Colonic mucosa (tissue), 4 donors: Measurements from ENCODE around the gene IQSEC1. TPM values are rescaled to one million over a fixed set of nuclear protein-coding genes. Genes with fewer than 3 reads are reported as not detected.

ENCODE experiments used
- DNase-seq: peaks from one replicate; pipeline ENCODE4 v3.0.0-alpha.2; 2020
- H3K27ac ChIP-seq: fragments of 200-600 bp; one replicate; pipeline ENCODE4 v1.8.0; 2021
- H3K27me3 ChIP-seq: fragments of 200-600 bp; one replicate; pipeline ENCODE4 v1.8.0; 2021
- H3K36me3 ChIP-seq: fragments of 200-600 bp; one replicate; pipeline ENCODE4 v1.8.0; 2021
- H3K4me1 ChIP-seq: fragments of 200-600 bp; one replicate; pipeline ENCODE4 v1.8.0; 2021; ENCODE audit warnings: mild to moderate bottlenecking
- H3K4me3 ChIP-seq: fragments of 200-600 bp; one replicate; pipeline ENCODE4 v1.8.0; 2021
- H3K9ac ChIP-seq, 2 donors: one replicate each; pipeline ENCODE4 v1.7.0; 2013; ENCODE audit warnings: control low read depth in 2 of 2, low read depth in 2 of 2, low read length in 2 of 2
- H3K9me3 ChIP-seq: fragments of 200-600 bp; one replicate; pipeline ENCODE4 v1.8.0; 2021
- CTCF ChIP-seq: fragments of 200-600 bp; IDR thresholded peaks from one replicate; pipeline ENCODE4 v1.8.0; 2022; ENCODE audit warnings: antibody characterized with exemption, mild to moderate bottlenecking
- intact Hi-C: fragments of 100-400 bp; cut with DNase I; formaldehyde crosslinking; loops from one replicate; pipeline ENCODE4 v1.14.1; 2022
- total RNA-seq, 2 donors: library from RNA; stranded (reverse); fragmentation: NEBNext Ultra II Directional in 1 of 2; extraction: Animal tissue kit (Norgen Biotek cat#: 25700) in 1 of 2; gene quantifications; one replicate each; pipeline ENCODE4 v1.2.1, GENCODE V29; 2021
- donor health status: healthy.
- donor health status: DM: no; HTN: no; CAD: no.
- donor health status: DM: no; HTN: no; CAD: no.

IQSEC1 gene
- total RNA-seq, 2 donors from 2014 or later: 14.8 to 19.2 TPM

- no peak overlapping the region for H3K9ac ChIP-seq
- peaks cover 6% of the 10 kb centered on the region for H3K36me3 ChIP-seq
- DNase-seq: no peak
- H3K27me3 ChIP-seq: no peaks in the 10 kb centered on the region
- no peaks in the 10 kb centered on the region for H3K4me1 ChIP-seq
- intact Hi-C loops: no loop called here
- H3K4me3 ChIP-seq: no peak overlapping the region
- TF ChIP-seq CTCF: no peak
- H3K9me3 ChIP-seq: no peaks in the 10 kb centered on the region
- H3K27ac ChIP-seq: no peak overlapping the region
Observed at GRCh38 chr3:12910356-12911099, 162.7 kb downstream of the IQSEC1 start.

- intact Hi-C loops: no loop called here
- H3K4me3 ChIP-seq: no peak overlapping the region
- H3K9me3 ChIP-seq: no peaks in the 10 kb centered on the region
- no peak for TF ChIP-seq CTCF
- H3K9ac ChIP-seq: no peak overlapping the region
- H3K27me3 ChIP-seq: no peaks in the 10 kb centered on the region
- H3K27ac ChIP-seq: no peak overlapping the region
- H3K4me1 ChIP-seq: no peaks in the 10 kb centered on the region
- no peak for DNase-seq
- H3K36me3 ChIP-seq: peaks cover 6% of the 10 kb centered on the region
Observed at GRCh38 chr3:12909710-12910109, 163.5 kb downstream of the IQSEC1 start.

- Histone ChIP-seq H3K4me1 (no peaks in the 10 kb centered on the region), H3K36me3 (peaks cover 6% of the 10 kb centered on the region), H3K4me3 (no peak overlapping the region), H3K9me3 (no peaks in the 10 kb centered on the region), H3K27me3 (no peaks in the 10 kb centered on the region), H3K9ac (no peak overlapping the region), H3K27ac (no peak overlapping the region)
- intact Hi-C loops: no loop called here
- TF ChIP-seq CTCF: no peak
- no peak for DNase-seq
Observed at GRCh38 chr3:12908859-12909258, 164.4 kb downstream of the IQSEC1 start.

GRCh38 chr3:12908136-12908730 is 165.0 kb downstream of the IQSEC1 start:
- Histone ChIP-seq H3K36me3 (peaks cover 6% of the 10 kb centered on the region), H3K4me1 (no peaks in the 10 kb centered on the region), H3K27me3 (no peaks in the 10 kb centered on the region), H3K4me3 (no peak overlapping the region), H3K9ac (no peak overlapping the region), H3K27ac (no peak overlapping the region), H3K9me3 (no peaks in the 10 kb centered on the region)
- no peak for DNase-seq
- intact Hi-C loops: no loop called here
- TF ChIP-seq CTCF: no peak

GRCh38 chr3:12907729-12908128 is 165.5 kb downstream of the IQSEC1 start:
- no peak for TF ChIP-seq CTCF
- no peak overlapping the region for H3K27ac ChIP-seq
- H3K9ac ChIP-seq: no peak overlapping the region
- no peaks in the 10 kb centered on the region for H3K4me1 ChIP-seq
- no peak for DNase-seq
- intact Hi-C loops: no loop called here
- no peaks in the 10 kb centered on the region for H3K9me3 ChIP-seq
- H3K4me3 ChIP-seq: no peak overlapping the region
- no peaks in the 10 kb centered on the region for H3K27me3 ChIP-seq
- H3K36me3 ChIP-seq: peaks cover 6% of the 10 kb centered on the region
